Anterior cingulate cortex (tissue), 58 donors: ENCODE results near the gene PAH.
A peak's percentile ranks its signal among the peaks of the same experiment; 100 is the strongest.

Source experiments
- DNase-seq, 58 donors: peaks; one replicate each; lab custom pipeline; 2025; lab: John Stamatoyannopoulos, UW

Gene PAH

DNA sequence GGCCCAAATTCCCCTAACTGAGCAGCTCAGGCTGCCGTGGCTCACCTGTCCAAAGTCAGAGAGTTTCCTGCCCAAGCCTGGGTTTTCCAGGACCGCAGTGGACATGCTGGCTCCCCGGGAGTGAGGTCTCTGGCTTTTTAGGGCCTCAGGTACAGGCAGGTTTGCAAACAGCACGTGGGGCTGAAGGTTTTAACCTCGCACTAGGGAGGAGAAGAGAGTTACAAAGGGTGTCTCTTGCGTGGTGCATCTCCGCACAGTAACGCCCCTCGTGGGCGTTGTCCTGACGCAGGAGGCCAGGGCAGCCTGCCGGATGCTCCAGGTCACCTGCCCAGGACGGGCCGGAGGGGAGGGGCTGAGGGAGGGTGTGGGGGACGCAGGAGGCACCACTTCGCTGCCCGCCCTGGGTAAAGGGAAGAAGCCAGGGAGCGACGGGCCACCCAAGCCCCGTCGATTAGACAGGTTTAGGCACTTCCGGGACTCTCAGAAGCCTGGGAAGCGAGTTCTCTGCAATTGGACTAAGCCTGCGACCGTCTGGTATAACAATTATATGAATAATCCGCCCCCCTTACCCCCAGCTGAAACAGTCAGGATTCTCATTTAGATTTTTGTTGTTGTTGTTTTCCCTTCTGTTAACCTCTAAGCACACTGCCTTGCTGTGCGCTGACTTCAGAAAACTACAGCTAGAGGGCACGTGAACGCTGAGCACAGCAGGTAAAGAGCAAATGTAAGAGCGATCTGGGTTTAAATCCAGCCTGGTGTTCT is at the start of gene PAH:
PAH (minus strand) TSS at position 219 of the 762 bp plus-strand sequence; CDS start at position 105, 114 bp downstream.
- DNase-seq: no peak

DNA sequence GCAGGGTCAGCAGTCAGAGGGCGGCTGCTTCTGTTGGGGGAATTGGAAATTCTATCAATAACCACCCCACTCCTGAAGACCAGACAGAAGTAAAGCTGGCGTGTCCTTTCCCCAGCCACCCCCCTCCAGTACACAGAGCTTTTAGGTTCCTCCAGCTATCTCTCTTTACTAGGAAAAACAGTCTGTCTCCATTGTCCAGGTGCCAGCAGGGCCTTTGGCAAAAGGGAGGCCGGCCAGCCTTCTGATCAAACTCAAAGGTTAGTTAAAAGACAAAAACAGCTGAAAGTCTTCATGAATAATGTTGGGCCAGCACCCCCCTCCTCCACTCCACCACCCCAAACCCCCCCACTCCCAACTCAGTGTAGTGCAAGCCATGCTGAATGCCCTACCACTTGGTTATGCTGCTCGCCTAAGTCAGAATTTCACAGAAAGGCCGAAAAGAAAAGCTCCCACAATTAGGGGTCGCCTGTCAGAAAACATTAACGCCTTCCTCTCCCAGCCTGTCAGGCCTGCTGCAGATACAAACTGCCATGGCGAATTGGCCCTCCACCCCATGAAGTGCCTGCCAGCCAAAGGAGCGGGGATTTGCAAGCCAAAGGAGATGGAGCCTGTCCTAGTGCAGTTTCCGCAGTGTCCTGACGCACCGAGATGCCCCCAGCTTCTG is 49.3 kb upstream of the PAH start:
- peak in 11 of 58 donors; percentile 7 to 39 (median 12) for DNase-seq

DNA sequence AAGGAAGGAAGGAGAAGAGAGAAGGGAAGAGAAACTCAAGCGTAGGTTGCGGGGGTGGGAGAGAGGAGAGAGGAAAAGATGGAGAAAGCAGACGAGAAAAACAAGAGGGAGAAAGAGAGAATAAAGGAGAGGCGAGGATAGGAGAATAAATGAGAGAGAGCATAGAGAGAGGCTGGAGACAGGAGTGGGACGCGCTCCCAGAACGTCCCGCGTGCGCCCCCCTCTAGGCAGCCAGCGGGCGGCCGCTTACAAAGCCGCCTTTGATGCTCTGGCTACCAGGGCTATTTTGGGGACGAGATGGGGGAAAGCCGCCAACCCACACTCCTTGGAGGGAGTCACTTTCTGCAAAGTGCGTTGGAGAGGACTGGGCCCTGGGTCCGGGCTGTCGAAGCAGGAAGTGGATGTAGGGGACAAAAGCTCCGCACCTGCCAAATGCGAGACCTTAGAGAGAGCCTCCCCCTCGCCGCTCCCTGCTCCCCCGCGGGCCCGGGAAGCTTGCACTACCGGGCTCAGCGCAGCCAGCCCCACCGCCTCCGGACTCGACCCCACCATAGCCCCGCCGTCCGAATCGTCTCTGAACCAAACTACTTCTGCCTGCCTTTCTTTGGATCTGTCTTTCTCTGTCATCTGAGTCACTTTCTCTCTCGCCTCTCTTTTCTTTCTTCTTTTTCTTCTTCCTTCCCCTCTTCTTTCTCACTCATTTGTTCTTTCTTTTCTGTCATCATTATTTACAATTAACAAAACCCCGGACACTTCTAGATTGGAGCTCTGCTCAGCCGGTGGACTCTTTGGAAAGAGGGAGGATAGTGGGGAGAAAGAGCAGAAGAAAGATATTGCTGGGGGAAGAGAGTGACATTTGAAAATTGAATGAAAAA is 48.5 kb upstream of the PAH start:
- peak in 50 of 58 donors; percentile 8 to 77 (median 49) for DNase-seq

DNA sequence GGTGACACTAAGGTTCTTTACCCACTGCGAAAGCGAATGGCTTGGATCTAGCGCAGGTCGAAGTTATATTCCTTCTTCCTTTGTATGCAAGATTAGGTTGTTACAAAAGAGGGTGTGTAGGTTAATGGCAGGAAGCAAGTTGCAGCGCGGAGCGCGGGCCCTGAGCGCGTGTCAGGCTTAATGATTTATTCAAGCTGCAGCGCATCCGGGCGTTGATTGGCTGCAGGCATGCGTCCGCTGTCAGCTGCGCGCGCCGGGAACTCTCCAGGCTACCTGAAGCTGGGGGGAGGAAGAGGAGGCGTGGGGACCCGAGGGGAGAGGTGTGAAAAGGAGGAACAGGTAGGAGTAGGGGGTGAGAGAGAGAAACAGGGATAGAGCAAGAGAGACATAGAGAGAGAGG is 47.8 kb upstream of the PAH start:
- peak in 28 of 58 donors; percentile 2 to 62 (median 20) for DNase-seq

DNA sequence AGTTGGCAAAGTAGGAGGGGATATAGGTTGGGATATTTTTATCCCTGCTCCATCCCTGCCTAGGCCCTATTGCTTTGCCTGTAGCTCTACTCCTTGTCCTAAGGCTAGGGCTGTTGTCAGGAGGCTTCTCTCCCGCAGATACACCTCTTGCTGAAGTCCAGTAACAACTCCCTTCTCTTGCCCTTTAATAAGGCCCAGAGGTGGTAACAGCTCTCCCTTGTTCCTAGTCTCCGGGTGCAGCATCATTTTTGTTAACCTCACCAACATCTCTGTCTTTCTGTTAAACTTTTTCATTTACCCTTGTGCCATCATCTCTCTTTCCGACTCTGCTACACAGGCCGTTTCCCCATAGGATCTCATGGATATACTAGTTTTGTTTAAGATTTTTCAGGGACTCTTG is 46.8 kb upstream of the PAH start:
- no peak for DNase-seq

DNA sequence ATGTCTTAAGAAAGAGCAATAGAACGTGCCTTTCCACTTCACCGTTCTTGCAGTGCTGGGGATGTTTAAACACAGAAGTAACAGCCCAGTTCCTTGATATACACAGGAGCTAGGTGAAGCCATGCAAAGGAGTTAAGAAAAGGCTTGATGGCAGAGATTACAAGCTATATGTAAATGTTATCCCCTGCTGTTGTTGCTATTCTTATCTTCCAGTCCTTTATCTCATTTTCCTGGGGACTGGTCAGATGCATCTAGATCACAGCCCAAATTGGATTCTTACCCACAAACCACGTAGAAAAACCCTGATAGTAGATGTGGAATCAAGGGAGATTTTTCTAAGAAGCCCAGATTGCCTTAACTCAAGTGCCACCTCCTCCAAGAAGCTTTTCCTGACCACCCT is 45.9 kb upstream of the PAH start:
- DNase-seq: no peak

DNA sequence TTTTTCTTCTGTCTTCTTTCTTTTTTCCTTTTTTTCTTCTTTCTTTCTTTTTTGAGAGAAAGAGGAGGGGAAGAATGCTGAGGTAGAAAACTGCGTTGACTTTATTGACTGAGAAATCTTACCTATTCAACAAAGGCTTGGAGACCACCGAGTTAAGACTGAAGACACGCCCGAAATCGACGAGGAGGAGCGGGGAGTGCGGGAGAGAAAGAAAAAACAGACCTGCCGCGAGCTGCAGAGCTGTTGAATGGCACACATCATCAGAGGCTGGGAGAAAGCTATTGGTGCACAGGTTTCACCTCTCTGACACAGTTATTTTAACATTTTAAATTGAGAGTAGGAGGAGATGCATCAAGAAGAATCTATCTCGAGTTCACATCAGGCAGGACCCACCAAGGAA is 45.5 kb upstream of the PAH start:
- DNase-seq: no peak

DNA sequence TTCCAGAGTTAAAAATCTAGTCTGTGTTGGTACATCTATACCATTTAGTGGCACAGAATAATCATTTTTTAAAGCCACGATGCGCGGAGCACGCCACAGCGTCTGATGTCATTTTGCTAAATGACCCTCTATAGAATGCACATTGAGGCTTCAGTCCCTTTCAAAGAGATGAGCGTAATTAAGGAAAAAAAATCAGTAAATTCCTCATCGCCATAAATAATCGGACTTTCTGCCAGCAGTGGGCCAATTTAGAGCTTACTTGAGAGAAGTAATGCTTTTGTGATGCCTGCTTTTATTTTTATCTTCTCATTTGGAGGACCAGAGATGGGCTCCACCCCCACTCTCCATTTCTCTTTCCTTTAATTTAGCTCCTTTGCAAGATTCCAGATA is 44.4 kb upstream of the PAH start:
- DNase-seq: no peak

DNA sequence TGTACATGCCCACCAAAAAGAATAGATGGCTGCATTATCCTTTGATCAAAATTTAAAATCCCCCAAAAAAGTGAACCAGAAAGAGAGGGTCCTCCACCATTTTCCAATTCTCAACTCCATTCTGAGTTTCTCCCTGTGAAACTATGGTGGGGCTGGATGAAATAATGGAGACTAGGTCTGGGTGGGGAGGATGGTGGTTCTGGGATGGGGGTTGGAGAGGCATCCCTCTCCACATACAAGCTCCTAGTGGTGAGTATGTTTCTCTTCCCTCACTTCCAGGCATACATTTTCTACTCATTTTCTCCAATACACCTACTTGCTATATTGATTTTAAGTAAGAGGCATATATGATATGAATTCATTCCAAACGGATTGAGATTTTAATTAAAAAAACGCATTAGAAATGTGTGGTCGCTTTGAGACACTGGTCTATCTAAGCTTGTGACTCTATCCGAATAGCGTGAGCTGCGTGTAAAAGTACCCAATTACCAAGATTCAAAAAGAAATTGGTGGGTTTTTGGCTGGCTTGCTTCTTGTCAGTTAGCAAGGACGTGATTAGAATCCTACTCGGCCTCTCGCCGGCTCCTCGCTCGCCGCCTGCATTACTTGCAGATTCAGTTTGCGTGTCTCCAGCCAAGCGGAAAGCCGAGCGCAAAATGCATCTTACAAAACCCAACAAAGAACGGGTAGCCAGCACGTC is 43.9 kb upstream of the PAH start:
- peak in 49 of 58 donors; percentile 3 to 86 (median 45) for DNase-seq

DNA sequence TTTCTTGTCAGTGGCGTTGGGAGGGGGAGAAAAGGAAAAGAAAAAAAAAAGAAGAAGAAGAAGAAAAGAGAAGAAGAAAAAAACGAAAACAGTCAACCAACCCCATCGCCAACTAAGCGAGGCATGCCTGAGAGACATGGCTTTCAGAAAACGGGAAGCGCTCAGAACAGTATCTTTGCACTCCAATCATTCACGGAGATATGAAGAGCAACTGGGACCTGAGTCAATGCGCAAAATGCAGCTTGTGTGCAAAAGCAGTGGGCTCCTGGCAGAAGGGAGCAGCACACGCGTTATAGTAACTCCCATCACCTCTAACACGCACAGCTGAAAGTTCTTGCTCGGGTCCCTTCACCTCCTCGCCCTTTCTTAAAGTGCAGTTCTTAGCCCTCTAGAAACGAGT is 42.3 kb upstream of the PAH start:
- DNase-seq: no peak

DNA sequence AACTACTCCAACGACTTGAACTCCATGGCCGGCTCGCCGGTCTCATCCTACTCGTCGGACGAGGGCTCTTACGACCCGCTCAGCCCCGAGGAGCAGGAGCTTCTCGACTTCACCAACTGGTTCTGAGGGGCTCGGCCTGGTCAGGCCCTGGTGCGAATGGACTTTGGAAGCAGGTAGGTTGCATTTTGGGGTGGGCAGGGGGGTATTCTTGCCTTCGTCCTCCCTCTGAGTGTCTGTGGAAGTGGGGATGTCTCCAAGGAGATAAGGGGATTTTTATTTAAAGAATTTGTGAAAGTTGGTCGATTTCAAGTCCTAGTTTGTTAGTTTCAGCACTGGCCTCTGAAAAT is 41.8 kb upstream of the PAH start:
- peak in 1 of 58 donors; percentile 44 for DNase-seq

DNA sequence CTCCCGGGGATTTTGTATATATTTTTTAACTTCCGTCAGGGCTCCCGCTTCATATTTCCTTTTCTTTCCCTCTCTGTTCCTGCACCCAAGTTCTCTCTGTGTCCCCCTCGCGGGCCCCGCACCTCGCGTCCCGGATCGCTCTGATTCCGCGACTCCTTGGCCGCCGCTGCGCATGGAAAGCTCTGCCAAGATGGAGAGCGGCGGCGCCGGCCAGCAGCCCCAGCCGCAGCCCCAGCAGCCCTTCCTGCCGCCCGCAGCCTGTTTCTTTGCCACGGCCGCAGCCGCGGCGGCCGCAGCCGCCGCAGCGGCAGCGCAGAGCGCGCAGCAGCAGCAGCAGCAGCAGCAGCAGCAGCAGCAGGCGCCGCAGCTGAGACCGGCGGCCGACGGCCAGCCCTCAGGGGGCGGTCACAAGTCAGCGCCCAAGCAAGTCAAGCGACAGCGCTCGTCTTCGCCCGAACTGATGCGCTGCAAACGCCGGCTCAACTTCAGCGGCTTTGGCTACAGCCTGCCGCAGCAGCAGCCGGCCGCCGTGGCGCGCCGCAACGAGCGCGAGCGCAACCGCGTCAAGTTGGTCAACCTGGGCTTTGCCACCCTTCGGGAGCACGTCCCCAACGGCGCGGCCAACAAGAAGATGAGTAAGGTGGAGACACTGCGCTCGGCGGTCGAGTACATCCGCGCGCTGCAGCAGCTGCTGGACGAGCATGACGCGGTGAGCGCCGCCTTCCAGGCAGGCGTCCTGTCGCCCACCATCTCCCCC is 41.2 kb upstream of the PAH start:
- DNase-seq: peak in 30 of 58 donors; percentile 11 to 77 (median 44)

DNA sequence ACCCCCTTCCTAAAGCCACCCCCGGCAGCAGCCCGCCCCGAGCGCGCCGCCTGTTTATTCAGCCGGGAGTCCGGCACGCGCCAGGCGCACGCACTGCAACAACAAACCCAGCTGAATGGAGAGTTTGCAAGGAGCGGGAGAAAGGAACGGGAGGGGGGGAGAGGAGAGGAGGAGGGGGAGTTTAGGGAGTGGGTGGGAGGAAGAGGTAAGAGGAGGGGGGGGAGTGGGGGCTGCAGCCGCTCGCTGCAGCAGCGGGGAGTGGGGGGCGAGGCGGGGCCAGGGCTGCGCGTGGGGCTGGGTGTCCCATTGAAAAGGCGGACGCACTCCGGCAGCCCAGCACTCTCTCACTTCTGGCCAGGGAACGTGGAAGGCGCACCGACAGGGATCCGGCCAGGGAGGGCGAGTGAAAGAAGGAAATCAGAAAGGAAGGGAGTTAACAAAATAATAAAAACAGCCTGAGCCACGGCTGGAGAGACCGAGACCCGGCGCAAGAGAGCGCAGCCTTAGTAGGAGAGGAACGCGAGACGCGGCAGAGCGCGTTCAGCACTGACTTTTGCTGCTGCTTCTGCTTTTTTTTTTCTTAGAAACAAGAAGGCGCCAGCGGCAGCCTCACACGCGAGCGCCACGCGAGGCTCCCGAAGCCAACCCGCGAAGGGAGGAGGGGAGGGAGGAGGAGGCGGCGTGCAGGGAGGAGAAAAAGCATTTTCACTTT is 40.5 kb upstream of the PAH start, which contains the start of gene ASCL1:
ASCL1 (plus strand) TSS at position 336 of the 712 bp plus-strand sequence. CDS start 571 bp downstream, outside the sequence.
- peak in 43 of 58 donors; percentile 8 to 82 (median 48) for DNase-seq

DNA sequence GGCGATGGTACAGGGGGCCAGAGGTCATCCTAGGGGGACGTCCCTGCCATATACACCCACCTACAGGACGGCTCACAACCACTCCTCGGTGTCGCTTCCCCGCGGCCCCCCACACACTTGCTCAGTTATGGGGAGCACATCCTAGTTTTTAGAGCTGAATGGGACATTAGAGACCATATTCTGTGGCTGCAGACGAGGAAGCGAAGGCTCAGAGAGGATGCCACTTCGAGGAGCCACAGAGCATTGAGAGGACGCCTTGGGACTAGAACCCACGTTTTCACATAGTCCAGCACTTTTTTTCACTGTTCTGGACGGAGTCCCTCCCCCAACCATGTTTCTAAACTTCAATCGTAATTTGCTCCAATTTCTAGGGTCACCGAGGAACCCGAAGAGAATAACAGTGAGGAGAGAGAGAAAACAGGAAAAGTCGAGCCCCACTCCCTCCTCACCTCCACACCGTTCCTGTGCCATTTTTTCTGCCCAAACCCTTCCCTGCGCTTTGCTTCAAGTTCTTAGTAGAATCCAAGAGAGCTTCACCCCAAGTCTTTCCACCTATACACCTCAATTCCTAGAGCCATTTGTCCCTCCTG is 39.8 kb upstream of the PAH start:
- peak in 1 of 58 donors; percentile 40 for DNase-seq

DNA sequence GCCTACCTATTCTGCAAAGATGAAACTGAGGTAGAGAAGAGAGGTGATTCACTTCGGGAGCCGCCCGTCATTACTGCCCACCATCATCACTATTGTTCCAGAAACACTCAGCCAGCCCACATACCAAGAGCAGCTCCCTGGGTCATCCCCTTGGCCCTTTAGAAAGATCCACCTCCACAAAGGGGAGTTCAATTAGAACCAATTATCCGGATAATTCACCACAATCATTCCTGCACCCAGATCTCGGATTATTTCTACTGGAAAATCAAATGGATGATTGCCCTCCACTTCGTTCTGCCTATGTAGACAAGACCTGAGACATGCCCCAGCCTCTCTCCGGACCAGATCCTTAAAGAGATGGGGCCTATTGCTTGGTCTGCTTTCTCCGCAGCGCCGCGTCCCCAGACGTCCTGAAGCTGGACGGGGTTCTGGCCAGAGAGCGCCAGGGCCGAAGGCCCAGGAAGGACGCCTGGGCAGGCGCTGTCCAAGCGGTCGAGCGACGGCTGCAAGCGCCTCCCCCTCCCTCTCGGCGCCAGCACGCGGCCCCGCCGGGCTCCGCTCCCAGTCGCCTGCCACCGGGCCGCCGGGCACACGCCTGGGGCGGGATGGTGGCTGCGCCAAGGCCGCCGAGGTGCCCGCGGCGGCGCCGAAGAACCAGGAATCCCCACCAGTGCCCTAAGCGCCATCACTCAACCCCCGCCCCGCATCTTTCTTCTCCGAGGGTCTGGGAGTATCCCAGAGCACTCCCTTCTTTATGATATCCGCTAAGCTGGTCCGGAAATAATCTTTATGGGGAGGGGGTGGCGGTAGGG is 39.1 kb upstream of the PAH start:
- DNase-seq: peak in 43 of 58 donors; percentile 11 to 74 (median 46)

DNA sequence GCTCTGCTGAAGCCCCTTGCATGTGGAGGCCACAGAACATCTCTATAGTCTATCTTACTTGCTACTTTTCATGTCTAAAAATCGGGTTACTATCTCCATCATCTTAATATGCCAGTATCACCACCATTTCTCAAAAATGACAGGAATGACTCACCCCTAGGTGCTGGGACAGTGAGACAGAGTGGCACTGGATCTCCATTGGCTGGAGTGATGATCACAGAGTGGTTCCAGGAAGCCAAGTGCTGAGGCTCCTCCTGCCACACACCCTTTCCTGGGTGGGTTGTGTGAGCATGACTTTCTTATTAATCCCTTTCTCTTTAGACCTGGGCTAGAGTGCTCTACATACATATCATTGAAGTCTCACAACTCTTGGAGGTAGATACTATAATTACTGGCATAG is 37.1 kb upstream of the PAH start:
- no peak for DNase-seq

DNA sequence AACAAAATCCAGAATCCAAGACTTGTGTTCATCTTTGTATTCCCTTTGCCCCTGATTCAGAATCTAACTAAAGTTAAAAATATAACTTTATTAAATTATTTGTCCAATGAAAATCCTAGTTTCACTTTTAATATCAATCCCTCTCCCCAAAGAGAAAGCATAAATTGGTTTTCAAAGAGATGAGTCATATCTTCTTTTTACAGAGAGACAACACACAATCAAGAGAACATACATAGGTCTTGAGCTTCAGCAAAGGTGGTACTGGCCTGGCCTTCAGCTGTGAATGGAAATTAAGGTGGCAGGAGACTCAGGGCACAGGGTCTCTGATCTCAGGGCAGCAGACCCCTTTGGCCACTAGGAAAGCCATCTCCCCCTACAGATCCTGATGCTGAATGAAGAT is 36.2 kb upstream of the PAH start:
- no peak for DNase-seq

DNA sequence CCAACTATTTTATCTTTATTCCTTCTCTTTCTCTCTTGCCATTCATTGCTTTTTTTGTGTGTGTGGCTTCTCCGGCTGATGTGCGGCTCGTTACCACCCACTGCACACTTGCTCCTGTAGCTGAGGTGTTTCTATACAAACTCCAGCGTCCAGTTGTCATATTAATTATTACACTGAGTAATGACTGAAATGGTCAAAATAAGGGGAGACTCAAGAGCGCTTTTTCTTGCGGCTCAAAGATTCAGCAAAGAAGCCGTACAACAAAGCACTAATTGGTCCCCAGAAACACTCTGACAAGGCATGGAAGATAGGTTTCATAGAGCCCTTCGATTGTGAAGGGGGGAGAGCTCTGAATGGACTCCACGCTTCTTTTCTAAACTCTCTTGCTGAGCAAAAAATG is 34.8 kb upstream of the PAH start:
- no peak for DNase-seq
